ENCODE results near the gene MAL.

DNA sequence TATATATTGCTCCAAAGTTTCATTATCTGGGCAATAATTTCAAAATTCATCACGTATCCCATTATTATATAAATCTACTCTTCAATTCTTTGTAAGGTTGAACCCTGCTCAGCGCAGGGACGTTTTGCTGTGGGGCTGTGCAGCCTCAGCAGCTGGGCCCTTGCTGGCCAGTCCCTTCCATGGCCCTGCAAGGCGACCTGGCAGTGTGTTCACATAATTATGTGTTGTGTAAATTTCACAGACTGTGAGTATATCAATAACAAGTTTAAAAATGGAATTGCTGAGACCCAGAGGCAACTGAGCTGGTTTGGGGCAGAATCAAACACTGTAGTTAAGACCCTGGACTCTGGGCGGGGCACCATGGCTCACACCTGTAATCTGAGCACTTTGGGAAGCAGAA lies 16.1 kb upstream of the MAL start:
- TF ChIP-seq, protein P1, sequence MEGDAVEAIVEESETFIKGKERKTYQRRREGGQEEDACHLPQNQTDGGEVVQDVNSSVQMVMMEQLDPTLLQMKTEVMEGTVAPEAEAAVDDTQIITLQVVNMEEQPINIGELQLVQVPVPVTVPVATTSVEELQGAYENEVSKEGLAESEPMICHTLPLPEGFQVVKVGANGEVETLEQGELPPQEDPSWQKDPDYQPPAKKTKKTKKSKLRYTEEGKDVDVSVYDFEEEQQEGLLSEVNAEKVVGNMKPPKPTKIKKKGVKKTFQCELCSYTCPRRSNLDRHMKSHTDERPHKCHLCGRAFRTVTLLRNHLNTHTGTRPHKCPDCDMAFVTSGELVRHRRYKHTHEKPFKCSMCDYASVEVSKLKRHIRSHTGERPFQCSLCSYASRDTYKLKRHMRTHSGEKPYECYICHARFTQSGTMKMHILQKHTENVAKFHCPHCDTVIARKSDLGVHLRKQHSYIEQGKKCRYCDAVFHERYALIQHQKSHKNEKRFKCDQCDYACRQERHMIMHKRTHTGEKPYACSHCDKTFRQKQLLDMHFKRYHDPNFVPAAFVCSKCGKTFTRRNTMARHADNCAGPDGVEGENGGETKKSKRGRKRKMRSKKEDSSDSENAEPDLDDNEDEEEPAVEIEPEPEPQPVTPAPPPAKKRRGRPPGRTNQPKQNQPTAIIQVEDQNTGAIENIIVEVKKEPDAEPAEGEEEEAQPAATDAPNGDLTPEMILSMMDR (IDR thresholded peaks at IDR 0.05) = no peak
- no peak for TF ChIP-seq POLR2A (IDR thresholded peaks at IDR 0.05)

All from Peyer's patch (tissue), 4 donors.